IPS-18c (cell line): Measurements from ENCODE around the gene PARD6A.

ENCODE experiments used
- H3K4me3 ChIP-seq: 2 replicates; pipeline ENCODE4 v1.7.0; 2013; ENCODE audit warnings: low read depth, mild to moderate bottlenecking, low read length, moderate library complexity; ENCODE audit not compliant: insufficient read depth
- H3K9me3 ChIP-seq: one replicate; pipeline ENCODE4 v1.6.1; 2013; ENCODE audit warnings: mild to moderate bottlenecking, low read length, moderate library complexity; ENCODE audit not compliant: control insufficient read depth, insufficient read depth

PARD6A gene

GRCh38 chr16:67663151-67663876 lies 2.6 kb downstream of the PARD6A start:
- Histone ChIP-seq H3K9me3 (no peaks in the 10 kb centered on the region), H3K4me3 (peak overlapping the region; percentile 31)

DNA sequence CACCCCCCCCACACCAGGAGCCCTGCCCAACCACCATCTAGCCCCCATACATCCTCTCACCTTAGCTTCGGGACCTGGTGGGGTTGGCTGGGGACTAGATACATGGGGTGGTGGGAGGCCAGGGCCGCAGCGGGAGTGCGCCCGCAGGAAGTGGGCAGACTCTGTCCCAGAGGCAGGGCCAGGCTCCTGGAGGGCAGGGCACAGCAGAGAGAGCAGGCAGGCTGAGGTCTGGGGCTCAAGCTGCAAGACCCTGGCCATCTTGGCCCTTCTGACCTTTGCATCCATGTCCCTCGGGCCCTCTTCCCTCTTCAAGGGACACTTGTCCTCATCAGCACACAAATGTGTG lies 3.1 kb downstream of the PARD6A start:
- Histone ChIP-seq H3K4me3 (peak overlapping the region; percentile 31), H3K9me3 (no peaks in the 10 kb centered on the region)

DNA sequence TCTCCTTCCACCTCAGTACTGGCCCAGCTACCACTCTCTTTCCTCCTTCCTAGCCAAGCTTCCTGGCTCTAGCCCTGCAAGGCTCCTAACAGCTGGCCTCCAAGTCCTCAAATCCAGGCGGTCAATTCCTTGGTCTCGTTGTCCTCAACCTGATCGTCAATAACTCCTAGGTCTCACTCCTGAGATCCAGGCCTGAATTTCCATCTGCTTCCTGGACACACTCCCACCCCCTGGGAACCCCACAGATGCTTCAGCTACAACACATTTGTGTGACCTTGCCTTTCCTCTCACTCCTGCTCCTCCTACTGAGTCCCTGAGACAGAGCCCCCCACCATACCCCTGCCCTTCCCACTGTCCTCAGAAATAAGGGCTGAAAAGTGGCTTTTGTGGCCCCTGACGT lies 3.5 kb downstream of the PARD6A start:
- Histone ChIP-seq H3K9me3 (no peaks in the 10 kb centered on the region), H3K4me3 (no peak overlapping the region)

DNA sequence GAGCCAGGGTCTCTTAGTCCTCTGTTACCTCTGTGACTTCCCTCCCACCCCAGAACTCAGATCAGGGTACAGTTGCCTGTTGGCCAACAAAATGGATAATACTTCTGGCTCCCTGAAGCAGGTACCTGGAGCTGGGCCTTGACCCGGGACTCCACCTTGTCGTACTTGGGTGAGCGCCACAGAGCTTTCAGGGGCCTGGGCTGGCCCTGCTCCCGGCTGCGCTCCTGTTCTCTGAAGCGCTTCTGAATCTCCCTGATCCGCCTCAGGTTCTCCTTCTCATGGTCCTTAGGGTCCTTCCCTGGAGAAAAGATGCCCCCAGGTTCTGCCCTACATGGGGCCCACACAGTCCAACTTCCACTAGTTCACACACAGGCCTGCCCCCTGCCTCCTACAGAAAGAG lies 4.1 kb downstream of the PARD6A start:
- Histone ChIP-seq H3K4me3 (no peak overlapping the region), H3K9me3 (no peaks in the 10 kb centered on the region)

- Histone ChIP-seq H3K4me3 (peak overlapping the region; percentile 87), H3K9me3 (no peaks in the 10 kb centered on the region)
Measured at GRCh38 chr16:67665598-67665997, 4.8 kb downstream of the PARD6A start.

DNA sequence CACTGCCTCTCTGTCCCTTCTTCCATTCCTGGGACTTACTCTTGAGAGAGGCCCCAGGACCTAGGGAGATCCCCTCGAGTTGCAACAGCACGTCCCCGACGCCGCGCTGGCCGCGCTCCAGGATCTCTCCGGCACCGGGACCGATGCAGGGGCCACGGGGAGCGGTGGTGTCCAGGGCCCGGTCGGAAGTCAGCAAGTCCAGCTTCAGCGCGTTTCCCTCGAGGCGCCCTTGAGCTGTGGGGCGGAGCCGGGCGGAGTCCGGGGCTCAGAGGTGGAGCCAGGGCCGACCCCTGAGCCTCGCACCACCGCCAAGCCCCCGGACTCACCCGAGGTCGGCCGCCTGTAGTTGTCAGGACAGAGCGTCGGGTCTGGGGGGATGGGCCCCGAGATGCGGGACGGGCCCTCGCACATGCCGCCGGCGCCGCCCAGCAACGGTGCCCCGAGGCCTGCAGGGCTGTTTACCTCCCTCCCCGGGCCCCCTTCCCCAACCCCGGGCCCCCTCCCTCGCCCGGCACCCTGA lies 5.3 kb downstream of the PARD6A start:
- Histone ChIP-seq H3K9me3 (no peaks in the 10 kb centered on the region), H3K4me3 (peak overlapping the region; percentile 87)

- Histone ChIP-seq H3K9me3 (no peaks in the 10 kb centered on the region), H3K4me3 (peak within 1 kb of the TSS; percentile 87)
Measured at GRCh38 chr16:67666559-67667452, 6.0 kb downstream of the PARD6A start, which contains the start of the genes C16orf86 and ENKD1. TSS of gene C16orf86 (plus strand) at chr16:67666814. CDS start at chr16:67666971, 157 bp downstream. TSS of gene ENKD1 (minus strand) at chr16:67666750. CDS start at chr16:67666442, 308 bp downstream.

- Histone ChIP-seq H3K9me3 (no peaks in the 10 kb centered on the region), H3K4me3 (peak overlapping the region; percentile 9)
Measured at GRCh38 chr16:67667453-67667816, 6.7 kb downstream of the PARD6A start.

DNA sequence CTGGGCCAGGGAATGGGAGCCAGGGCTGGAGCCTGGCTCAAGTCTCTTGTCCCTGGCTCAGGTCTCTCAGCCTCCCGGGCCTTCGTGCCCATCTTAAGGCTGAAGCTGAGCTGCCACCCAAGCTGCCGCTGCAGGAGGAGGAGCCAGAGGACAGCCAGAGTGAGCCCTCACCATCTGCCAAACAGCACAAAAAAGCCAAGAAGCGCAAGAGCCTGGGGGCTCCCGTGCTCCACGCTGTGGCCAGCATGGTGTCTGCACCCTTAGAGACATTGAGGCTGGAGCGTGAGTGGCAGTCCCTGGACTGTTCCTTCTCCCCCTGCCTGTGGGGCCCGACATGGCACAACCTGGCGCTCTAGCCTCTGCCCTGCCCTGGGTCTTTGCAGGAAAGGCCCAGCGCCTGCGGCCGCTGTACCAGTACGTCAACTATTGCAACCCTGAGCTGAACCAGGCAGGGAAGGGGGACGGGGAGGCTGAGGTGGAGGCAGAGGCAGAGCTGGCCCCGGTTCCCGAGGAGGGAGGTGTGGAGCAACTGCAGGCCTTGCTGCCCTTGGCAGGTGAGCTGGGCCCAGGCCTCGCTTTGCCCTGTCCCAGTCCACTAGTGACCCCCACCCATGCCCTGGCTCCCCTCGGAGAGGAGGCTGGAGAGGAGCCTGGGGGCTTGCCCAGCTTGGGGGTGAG lies 7.2 kb downstream of the PARD6A start:
- Histone ChIP-seq H3K9me3 (no peaks in the 10 kb centered on the region), H3K4me3 (0 out of 2 replicates have a peak overlapping the region, but pooled peaks have one; percentile 9)

DNA sequence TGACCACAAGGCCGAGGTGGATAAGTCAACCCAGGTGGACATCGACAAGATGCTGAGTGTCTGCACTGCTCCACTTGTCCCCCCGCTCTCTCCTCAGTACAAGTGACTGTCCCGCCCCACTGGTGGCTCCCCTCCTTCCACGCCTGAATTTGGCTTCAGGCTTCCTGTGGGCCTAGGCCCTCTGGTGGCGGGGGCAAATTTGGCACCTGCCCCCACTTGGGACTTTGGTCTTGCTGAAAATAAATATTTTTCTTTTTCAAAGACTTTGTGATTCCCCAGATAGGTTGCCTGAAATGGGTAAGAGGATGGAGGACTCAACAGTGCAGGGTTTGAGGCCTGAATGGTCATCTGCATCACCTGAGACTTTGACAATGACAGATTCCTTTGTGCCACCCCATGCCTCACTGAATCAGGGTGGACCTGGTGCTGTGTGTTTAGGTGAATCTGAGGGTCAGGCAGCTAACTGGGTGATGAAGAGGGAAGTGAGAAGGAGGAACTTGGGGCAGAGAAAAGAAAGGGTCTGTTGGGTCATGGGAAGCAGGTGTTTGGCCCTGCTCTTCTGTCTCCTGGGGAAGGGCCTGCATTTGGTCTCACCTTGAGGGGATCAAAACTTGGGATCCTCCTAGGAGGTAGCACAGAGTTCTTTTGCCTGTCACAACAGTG lies 7.9 kb downstream of the PARD6A start:
- no peak overlapping the region for H3K4me3 ChIP-seq
- H3K9me3 ChIP-seq: no peaks in the 10 kb centered on the region

GRCh38 chr16:67669499-67670101 lies 8.8 kb downstream of the PARD6A start:
- Histone ChIP-seq H3K9me3 (no peaks in the 10 kb centered on the region), H3K4me3 (no peak overlapping the region)

GRCh38 chr16:67672306-67672705 lies 11.5 kb downstream of the PARD6A start:
- Histone ChIP-seq H3K9me3 (peaks cover 2% of the 10 kb centered on the region), H3K4me3 (no peak overlapping the region)

DNA sequence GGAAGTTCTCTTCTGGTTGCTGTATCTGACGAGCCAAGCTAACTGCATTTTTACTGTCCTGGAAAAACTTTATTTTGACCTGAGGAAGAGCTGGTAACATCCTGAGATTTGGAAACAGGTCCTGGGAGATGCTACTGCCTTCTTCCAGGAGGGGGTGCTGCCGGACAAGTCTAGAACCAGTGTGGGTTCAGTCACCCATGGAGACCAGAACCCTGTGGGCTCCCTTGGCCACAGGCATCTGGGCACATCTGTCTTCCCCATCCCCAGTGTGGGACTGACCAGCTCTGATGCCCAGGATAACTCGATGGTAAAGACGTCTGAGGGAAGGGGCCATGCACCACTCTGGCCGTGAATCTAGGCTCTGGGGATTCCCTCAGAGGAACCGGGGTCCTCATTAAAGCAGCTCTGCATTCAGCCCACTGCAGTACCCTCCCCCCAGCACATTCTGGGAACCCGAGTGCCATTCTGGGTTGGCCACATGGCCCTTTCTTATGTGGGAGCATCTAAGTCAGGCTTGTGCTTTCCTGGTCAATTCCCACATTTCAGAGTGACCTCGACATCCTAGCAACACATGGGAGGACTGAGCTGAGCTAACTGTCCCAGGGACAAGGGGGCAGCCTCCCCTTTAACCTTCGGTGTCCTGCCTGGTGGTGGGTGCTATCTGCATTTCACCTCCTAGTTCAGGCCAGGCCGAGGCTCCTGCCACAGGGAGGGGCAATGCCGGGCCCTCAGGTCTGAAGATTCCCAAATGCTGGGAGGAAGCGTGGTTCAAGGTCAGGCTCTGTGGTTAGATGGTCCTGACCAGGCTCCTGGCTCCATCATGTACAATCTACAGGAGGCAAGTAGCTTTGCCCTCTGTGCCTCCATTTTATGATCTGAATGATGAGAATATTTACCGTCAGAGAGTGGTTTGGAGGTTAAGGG lies 12.2 kb downstream of the PARD6A start:
- H3K9me3 ChIP-seq: peaks cover 2% of the 10 kb centered on the region
- no peak overlapping the region for H3K4me3 ChIP-seq

GRCh38 chr16:67673712-67674580 lies 13.2 kb downstream of the PARD6A start:
- no peak overlapping the region for H3K4me3 ChIP-seq
- peaks cover 2% of the 10 kb centered on the region for H3K9me3 ChIP-seq
